ENCODE results near the gene PECR.

- TF ChIP-seq CEBPB (IDR thresholded peaks at IDR 0.05) (no peak), FOXM1 (IDR thresholded peaks at IDR 0.05; ENCODE audit: borderline replicate concordance, low read depth) (no peak), RAD21 (IDR thresholded peaks at IDR 0.05; ENCODE audit: low read depth) (no peak), EP300 (IDR thresholded peaks at IDR 0.05; ENCODE audit: borderline replicate concordance) (no peak)
Observed at GRCh38 chr2:216116418-216116817, 34.8 kb upstream of the PECR start.

Data from Ishikawa (cell line).